HG03521 (cell line): ENCODE results near the gene PHACTR4.
"Not testable (repeated sequence)": the region's sequence is repeated elsewhere in the genome, so short reads cannot be mapped to it uniquely, and the experiment has no call there.

Experiments used
- ATAC-seq: cut with Tn5 transposase; IDR thresholded peaks from one replicate; pipeline ENCODE4 v1.9.1; 2021; ENCODE audit warnings: mild to moderate bottlenecking, moderate library complexity; ENCODE audit not compliant: unreplicated experiment

The PHACTR4 gene

GRCh38 chr1:28519946-28520725 lies 150.6 kb downstream of the PHACTR4 start:
- ATAC-seq: no peak

GRCh38 chr1:28520796-28521195 lies 151.3 kb downstream of the PHACTR4 start:
- not testable (repeated sequence) for ATAC-seq

- no peak for ATAC-seq
Measured at GRCh38 chr1:28521502-28522164, 152.1 kb downstream of the PHACTR4 start.

DNA sequence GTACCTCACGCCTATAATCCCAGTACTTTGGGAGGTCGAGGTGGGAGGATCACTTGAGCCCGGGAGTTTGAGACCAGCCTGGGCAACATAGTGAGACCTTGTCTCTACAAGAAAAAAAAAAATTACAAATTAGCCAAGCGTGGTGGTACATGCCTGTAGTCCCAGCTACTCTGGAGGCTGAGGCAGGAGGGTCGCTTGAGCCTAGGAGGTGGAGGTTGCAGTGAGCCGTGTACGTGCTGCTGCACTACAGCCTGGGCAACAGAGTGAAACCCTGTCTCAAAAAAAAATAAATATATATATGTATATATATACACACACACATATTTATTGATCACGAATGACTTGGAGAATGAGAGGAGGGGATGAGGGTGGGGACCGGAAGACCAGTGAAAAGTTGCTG lies 153.0 kb downstream of the PHACTR4 start:
- not testable (repeated sequence) for ATAC-seq

DNA sequence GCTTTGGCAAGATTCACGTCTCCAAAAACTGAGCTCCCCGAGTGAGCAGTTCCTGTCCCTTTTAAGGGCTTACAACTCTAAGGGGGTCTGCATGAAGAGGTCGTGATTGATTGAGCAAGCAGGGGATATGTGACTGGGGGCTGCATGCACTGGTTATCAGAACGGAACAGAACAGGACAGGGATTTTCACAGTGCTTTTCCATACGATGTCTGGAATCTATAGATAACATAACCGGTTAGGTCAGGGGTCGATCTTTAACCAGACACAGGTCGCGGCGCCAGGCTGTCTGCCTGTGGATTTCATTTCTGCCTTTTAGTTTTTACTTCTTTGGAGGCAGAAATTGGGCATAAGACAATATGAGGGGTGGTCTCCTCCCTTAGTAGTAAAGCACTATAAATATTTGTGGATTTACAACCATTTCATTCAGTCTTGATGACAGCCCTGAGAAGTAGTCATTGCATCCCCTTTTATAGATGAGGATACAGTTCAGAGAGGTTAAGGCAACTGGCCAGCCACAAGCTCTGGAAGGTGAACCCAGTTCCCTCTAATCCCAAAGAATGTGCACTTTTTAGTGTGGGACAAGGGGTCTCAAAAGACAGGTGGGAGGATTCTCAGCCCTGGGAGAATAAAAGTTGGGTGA lies 155.6 kb downstream of the PHACTR4 start:
- ATAC-seq: not testable (repeated sequence)

GRCh38 chr1:28526886-28527285 lies 157.3 kb downstream of the PHACTR4 start:
- ATAC-seq: no peak

GRCh38 chr1:28530456-28530855 lies 160.9 kb downstream of the PHACTR4 start:
- ATAC-seq: no peak

- ATAC-seq: no peak
Measured at GRCh38 chr1:28534671-28535070, 165.1 kb downstream of the PHACTR4 start.

- ATAC-seq: no peak
Measured at GRCh38 chr1:28535180-28535579, 165.6 kb downstream of the PHACTR4 start.

DNA sequence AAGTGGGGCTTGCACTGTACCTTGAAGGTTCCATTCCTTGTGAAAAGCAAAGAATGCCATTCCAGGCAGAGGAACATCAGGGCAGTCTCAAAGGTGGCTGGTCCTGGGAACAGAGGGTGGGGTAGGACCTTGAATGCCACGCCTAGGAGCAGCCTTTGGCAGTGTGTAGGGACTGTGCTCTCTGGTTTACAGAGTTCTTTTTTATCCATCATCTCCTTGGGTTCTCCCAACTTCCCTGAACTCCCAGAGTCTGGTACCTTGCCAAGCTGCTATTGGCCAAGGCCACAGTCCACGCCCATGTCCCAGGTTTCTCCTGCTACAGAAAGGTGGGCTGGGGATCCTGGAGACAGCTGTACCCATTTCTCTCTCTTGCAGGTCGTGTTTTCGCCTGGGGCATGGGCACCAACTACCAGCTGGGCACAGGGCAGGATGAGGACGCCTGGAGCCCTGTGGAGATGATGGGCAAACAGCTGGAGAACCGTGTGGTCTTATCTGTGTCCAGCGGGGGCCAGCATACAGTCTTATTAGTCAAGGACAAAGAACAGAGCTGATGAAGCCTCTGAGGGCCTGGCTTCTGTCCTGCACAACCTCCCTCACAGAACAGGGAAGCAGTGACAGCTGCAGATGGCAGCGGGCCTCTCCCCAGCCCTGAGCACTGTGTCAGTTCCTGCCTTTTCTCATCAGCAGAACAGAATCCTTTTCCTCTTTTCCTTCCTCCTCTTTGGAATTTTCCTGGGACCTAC lies 168.1 kb downstream of the PHACTR4 start:
- ATAC-seq: no peak

GRCh38 chr1:28538286-28538685 lies 168.7 kb downstream of the PHACTR4 start:
- ATAC-seq: no peak

- ATAC-seq: no peak
Measured at GRCh38 chr1:28540651-28541050, 171.1 kb downstream of the PHACTR4 start.

DNA sequence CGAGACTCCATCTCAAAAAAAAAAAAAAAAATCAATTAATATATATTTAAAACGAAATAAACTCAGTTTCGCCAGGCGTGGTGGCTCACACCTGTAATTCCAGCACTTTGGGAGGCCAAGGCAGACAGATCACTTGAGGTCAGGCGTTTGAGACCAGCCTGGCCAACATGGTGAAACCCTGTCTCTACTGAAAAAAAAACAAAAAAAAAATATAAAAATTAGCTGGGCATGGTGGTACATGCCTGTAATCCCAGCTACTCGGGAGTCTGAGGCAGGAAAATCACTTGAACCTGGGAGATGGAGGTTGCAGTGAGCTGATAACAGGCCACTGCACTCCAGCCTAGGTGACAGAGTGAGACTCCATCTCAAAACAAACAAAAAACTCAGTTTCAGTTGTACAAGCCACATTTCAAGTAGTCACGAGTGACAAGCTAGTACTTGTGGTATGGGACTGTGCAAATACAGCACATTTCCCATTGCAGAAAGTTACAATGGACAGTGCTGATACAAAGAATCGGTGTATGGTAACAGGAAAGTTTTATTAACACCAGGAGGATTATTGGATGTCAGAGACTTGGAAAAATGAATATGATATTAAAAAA lies 172.0 kb downstream of the PHACTR4 start:
- not testable (repeated sequence) for ATAC-seq

GRCh38 chr1:28545246-28545628 lies 175.7 kb downstream of the PHACTR4 start:
- ATAC-seq: no peak

DNA sequence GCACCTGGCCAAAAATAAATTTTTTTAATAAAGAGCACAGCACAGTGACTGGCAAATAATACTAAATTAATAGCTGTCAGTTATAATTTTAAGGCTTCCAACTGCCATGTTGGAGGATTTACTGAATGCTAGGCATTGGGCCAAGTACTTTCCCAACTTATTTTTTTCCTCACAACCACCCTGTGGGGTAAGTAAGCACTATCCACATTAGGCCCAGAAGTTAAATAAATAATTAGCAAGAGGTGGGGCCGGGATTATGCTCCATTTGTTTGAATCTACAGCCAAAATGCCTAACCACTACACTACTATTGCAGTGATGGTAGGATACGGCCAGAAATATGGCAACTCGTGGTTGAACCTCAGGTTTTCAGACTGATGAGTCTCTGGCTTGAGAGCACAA lies 178.8 kb downstream of the PHACTR4 start:
- no peak for ATAC-seq
